ENCODE results near the gene DACH1. TPM values are rescaled to one million over a fixed set of nuclear protein-coding genes. Genes with fewer than 3 reads are reported as not detected.
A peak's percentile ranks its signal among the peaks of the same experiment; 100 is the strongest.

The DACH1 gene
- total RNA-seq, 1 donor from 2014 or later, result 39.5 TPM

- no peaks in the 10 kb centered on the region for H3K27me3 Mint-ChIP-seq
- no peak overlapping the region for H3K27ac Mint-ChIP-seq
- H3K4me3 Mint-ChIP-seq, result no peak overlapping the region
- H3K4me1 Mint-ChIP-seq (ENCODE audit: unreplicated experiment), result peaks cover 36% of the 10 kb centered on the region
- no peak for TF ChIP-seq CTCF (conservative IDR thresholded peaks at IDR 0.05)
- H3K36me3 Mint-ChIP-seq, result peaks cover 10% of the 10 kb centered on the region
- no peak for DNase-seq (ENCODE audit: extremely low spot score, unreplicated experiment)
- no peaks in the 10 kb centered on the region for H3K9me3 Mint-ChIP-seq
These were observed 39.8 kb downstream of the DACH1 start for GRCh38 chr13:71827241-71827640.

- no peaks in the 10 kb centered on the region for H3K9me3 Mint-ChIP-seq
- H3K27ac Mint-ChIP-seq, result no peak overlapping the region
- peaks cover 25% of the 10 kb centered on the region for H3K36me3 Mint-ChIP-seq
- H3K4me3 Mint-ChIP-seq, result no peak overlapping the region
- no peaks in the 10 kb centered on the region for H3K27me3 Mint-ChIP-seq
- no peak for TF ChIP-seq CTCF (conservative IDR thresholded peaks at IDR 0.05)
- no peak for DNase-seq (ENCODE audit: extremely low spot score, unreplicated experiment)
- H3K4me1 Mint-ChIP-seq (ENCODE audit: unreplicated experiment), result peaks cover 5% of the 10 kb centered on the region
These were observed 46.3 kb downstream of the DACH1 start for GRCh38 chr13:71820699-71821098.

GRCh38 chr13:71817335-71817734 is 49.7 kb downstream of the DACH1 start:
- no peak for TF ChIP-seq CTCF (conservative IDR thresholded peaks at IDR 0.05)
- Mint-ChIP-seq H3K9me3 (no peaks in the 10 kb centered on the region), H3K36me3 (peaks cover 18% of the 10 kb centered on the region), H3K27me3 (no peaks in the 10 kb centered on the region), H3K4me3 (no peak overlapping the region), H3K4me1 (ENCODE audit: unreplicated experiment) (peaks cover 5% of the 10 kb centered on the region), H3K27ac (no peak overlapping the region)
- DNase-seq (ENCODE audit: extremely low spot score, unreplicated experiment), result no peak

GRCh38 chr13:71814806-71815360 is 52.1 kb downstream of the DACH1 start:
- no peak overlapping the region for H3K27ac Mint-ChIP-seq
- no peaks in the 10 kb centered on the region for H3K9me3 Mint-ChIP-seq
- H3K27me3 Mint-ChIP-seq, result no peaks in the 10 kb centered on the region
- no peak overlapping the region for H3K4me3 Mint-ChIP-seq
- TF ChIP-seq CTCF (conservative IDR thresholded peaks at IDR 0.05), result no peak
- H3K4me1 Mint-ChIP-seq (ENCODE audit: unreplicated experiment), result peaks cover 5% of the 10 kb centered on the region
- H3K36me3 Mint-ChIP-seq, result peaks cover 14% of the 10 kb centered on the region
- DNase-seq (ENCODE audit: extremely low spot score, unreplicated experiment), result no peak

- TF ChIP-seq CTCF (conservative IDR thresholded peaks at IDR 0.05), result no peak
- DNase-seq (ENCODE audit: extremely low spot score, unreplicated experiment), result no peak
- Mint-ChIP-seq H3K27me3 (no peaks in the 10 kb centered on the region), H3K4me1 (ENCODE audit: unreplicated experiment) (peaks cover 5% of the 10 kb centered on the region), H3K36me3 (peaks cover 2% of the 10 kb centered on the region), H3K27ac (no peak overlapping the region), H3K4me3 (no peak overlapping the region), H3K9me3 (no peaks in the 10 kb centered on the region)
These were observed 53.8 kb downstream of the DACH1 start for GRCh38 chr13:71813187-71813586.

GRCh38 chr13:71811344-71811743 is 55.7 kb downstream of the DACH1 start:
- peak; percentile 56 for TF ChIP-seq CTCF (conservative IDR thresholded peaks at IDR 0.05)
- DNase-seq (ENCODE audit: extremely low spot score, unreplicated experiment), result no peak
- H3K4me1 Mint-ChIP-seq (ENCODE audit: unreplicated experiment), result peaks cover 9% of the 10 kb centered on the region
- H3K27me3 Mint-ChIP-seq, result no peaks in the 10 kb centered on the region
- H3K27ac Mint-ChIP-seq, result no peak overlapping the region
- H3K9me3 Mint-ChIP-seq, result no peaks in the 10 kb centered on the region
- no peaks in the 10 kb centered on the region for H3K36me3 Mint-ChIP-seq
- no peak overlapping the region for H3K4me3 Mint-ChIP-seq

All from type B pancreatic cell (in vitro differentiated cells).